ENCODE measurements around the gene RFT1.

RFT1 gene

DNA sequence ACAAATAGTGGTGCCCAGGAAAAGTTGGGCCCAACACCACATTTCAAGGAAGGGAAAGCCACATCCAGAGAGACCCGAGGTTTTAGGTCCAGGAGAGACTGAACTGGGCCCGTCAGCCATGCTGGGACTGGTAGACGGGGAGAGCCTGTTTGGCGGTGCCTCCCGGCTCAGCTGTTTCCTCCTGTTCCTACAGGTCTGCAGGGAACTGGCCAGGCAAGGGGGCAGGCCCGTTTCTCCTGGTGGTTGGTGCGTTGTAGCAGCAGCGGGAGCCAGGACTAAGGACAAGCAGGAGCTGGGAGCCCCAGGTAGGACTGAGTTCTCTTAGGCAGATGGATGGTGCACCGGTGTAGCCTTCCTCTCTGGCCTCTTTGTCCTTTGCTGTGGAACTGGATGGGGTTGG, 34.7 kb upstream of the RFT1 start:
- H4K20me1 ChIP-seq (ENCODE audit: insufficient read depth, low read length) = no peaks in the 10 kb centered on the region
- H3K4me3 ChIP-seq (ENCODE audit: low read depth, low read length, poor library complexity, severe bottlenecking) = no peak overlapping the region
- H3K4me2 ChIP-seq (ENCODE audit: low read length) = no peak overlapping the region
- H2AFZ ChIP-seq (ENCODE audit: low read length) = no peak overlapping the region
- H3K27ac ChIP-seq (ENCODE audit: low read depth, low read length, poor library complexity, severe bottlenecking) = no peak overlapping the region
- no peaks in the 10 kb centered on the region for H3K79me2 ChIP-seq (ENCODE audit: insufficient read depth, low read length)
- H3K4me1 ChIP-seq (ENCODE audit: insufficient read depth, low read length, severe bottlenecking) = peaks cover 32% of the 10 kb centered on the region
- TF ChIP-seq EZH2 (IDR thresholded peaks at IDR 0.05; ENCODE audit: borderline replicate concordance, low read length) = no peak
- TF ChIP-seq, protein P1, sequence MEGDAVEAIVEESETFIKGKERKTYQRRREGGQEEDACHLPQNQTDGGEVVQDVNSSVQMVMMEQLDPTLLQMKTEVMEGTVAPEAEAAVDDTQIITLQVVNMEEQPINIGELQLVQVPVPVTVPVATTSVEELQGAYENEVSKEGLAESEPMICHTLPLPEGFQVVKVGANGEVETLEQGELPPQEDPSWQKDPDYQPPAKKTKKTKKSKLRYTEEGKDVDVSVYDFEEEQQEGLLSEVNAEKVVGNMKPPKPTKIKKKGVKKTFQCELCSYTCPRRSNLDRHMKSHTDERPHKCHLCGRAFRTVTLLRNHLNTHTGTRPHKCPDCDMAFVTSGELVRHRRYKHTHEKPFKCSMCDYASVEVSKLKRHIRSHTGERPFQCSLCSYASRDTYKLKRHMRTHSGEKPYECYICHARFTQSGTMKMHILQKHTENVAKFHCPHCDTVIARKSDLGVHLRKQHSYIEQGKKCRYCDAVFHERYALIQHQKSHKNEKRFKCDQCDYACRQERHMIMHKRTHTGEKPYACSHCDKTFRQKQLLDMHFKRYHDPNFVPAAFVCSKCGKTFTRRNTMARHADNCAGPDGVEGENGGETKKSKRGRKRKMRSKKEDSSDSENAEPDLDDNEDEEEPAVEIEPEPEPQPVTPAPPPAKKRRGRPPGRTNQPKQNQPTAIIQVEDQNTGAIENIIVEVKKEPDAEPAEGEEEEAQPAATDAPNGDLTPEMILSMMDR (IDR thresholded peaks at IDR 0.05; ENCODE audit: low read length) = no peak
- no peak overlapping the region for H3K9ac ChIP-seq (ENCODE audit: low read length)
- H3K9me2 ChIP-seq (ENCODE audit: low read depth, low read length) = no peaks in the 10 kb centered on the region
- H3K36me3 ChIP-seq (ENCODE audit: insufficient read depth, low read length) = peaks cover 5% of the 10 kb centered on the region; the same call in 1 of the 2 replicates
- H3K27me3 ChIP-seq (ENCODE audit: insufficient read depth, low read length) = no peaks in the 10 kb centered on the region
- no peaks in the 10 kb centered on the region for H3K9me3 ChIP-seq (ENCODE audit: low read length)
- no peaks in the 10 kb centered on the region for H3F3A ChIP-seq (ENCODE audit: insufficient read depth, low read length)

DNA sequence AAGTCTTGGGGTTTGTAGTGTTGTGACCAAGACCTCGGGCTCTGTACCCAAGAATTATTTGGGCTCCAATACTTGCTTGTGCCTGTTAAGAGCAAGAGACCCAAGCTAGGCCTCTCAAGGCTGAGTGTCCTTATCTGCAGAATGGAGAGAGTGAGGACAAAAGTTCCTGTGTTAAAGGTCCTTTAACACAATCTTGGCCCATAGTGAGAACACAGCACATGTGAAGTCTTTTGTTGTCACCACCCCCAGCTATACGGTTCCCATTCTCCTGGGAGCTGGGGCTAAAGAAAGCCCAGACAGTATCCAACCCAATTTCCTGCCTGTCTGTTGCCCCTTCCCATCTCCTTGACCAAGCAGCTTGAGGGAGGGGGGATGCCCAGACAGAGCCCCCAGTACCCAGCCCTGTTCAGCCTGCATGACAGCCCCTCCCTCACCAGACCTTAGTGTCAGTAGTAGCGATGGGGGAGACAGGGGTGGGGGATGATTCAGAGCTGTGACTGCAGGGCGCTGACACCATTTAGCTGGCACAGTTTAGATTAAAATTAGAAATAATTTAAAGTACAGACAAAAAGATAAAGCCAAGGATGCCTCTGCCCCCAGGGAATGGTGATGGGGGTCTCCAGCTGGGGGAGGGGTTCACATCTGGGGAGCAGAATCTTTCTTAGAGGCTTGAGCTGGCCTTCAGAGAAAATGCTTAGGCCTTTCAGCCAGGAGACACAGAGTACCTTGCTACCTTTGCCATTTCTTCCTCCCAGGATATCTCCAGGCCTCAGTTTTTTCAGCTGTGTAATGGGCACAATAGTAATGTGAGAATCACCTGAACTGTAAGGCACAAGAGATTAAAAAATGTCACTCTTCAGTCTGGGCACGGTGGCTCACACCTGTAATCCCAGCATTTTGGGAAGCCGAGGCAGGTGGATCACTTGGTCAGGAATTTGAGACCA, 33.5 kb upstream of the RFT1 start:
- H3K9ac ChIP-seq (ENCODE audit: low read length) = no peak overlapping the region
- H3K4me2 ChIP-seq (ENCODE audit: low read length) = no peak overlapping the region
- H3K27me3 ChIP-seq (ENCODE audit: insufficient read depth, low read length) = no peaks in the 10 kb centered on the region
- peaks cover 5% of the 10 kb centered on the region; the same call in 1 of the 2 replicates for H3K36me3 ChIP-seq (ENCODE audit: insufficient read depth, low read length)
- no peak overlapping the region for H3K27ac ChIP-seq (ENCODE audit: low read depth, low read length, poor library complexity, severe bottlenecking)
- no peaks in the 10 kb centered on the region for H3K9me2 ChIP-seq (ENCODE audit: low read depth, low read length)
- H3F3A ChIP-seq (ENCODE audit: insufficient read depth, low read length) = no peaks in the 10 kb centered on the region
- no peaks in the 10 kb centered on the region for H3K9me3 ChIP-seq (ENCODE audit: low read length)
- TF ChIP-seq, protein P1 (IDR thresholded peaks at IDR 0.05; ENCODE audit: low read length) = no peak
- TF ChIP-seq EZH2 (IDR thresholded peaks at IDR 0.05; ENCODE audit: borderline replicate concordance, low read length) = no peak
- no peaks in the 10 kb centered on the region for H3K79me2 ChIP-seq (ENCODE audit: insufficient read depth, low read length)
- peaks cover 36% of the 10 kb centered on the region for H3K4me1 ChIP-seq (ENCODE audit: insufficient read depth, low read length, severe bottlenecking)
- H3K4me3 ChIP-seq (ENCODE audit: low read depth, low read length, poor library complexity, severe bottlenecking) = no peak overlapping the region
- H4K20me1 ChIP-seq (ENCODE audit: insufficient read depth, low read length) = no peaks in the 10 kb centered on the region
- no peak overlapping the region for H2AFZ ChIP-seq (ENCODE audit: low read length)

DNA sequence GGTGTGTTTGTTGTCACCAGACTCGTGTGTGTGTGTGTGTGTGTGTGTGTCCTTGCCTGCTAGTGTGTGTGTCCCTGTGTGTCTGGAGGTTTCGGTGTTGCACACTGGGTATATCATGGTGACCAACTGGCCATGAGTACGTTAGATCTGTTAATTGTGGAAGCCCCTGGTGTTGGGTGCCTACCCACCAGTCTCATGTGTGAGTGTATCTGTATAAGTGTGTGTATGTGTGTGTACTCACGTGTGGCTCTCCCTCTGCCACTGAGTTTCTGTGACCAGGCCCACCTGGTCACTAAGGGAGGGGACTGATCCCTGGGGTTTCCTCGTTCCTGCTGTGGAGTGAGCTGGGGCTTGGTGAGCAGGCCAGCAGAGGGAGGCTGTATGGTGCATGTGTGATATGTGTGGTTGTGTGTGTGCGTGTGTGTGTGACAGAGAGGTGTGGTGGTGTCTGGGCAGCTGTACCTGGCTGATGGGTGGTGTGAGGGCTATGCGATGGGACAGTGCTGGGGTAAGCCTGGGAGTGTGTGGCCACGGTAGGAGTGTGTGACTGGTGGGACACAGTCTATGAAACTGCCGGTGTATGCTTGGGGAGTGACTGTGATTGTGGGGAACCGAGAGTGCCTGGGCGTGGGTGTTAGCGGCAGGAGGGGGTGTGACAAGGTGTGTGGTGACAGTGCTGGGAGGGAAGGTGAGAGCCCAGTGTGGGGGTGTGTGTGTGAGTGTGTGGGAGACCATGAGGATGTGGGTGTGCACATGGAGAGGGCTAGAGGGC, 32.6 kb upstream of the RFT1 start:
- Histone ChIP-seq H3F3A (ENCODE audit: insufficient read depth, low read length) (no peaks in the 10 kb centered on the region), H3K4me1 (ENCODE audit: insufficient read depth, low read length, severe bottlenecking) (peaks cover 37% of the 10 kb centered on the region), H3K79me2 (ENCODE audit: insufficient read depth, low read length) (no peaks in the 10 kb centered on the region), H3K4me3 (ENCODE audit: low read depth, low read length, poor library complexity, severe bottlenecking) (peak overlapping the region; percentile 95), H2AFZ (ENCODE audit: low read length) (no peak overlapping the region), H4K20me1 (ENCODE audit: insufficient read depth, low read length) (no peaks in the 10 kb centered on the region), H3K9me2 (ENCODE audit: low read depth, low read length) (no peaks in the 10 kb centered on the region), H3K27ac (ENCODE audit: low read depth, low read length, poor library complexity, severe bottlenecking) (no peak overlapping the region), H3K4me2 (ENCODE audit: low read length) (peak overlapping the region; percentile 91), H3K9ac (ENCODE audit: low read length) (no peak overlapping the region), H3K27me3 (ENCODE audit: insufficient read depth, low read length) (no peaks in the 10 kb centered on the region), H3K36me3 (ENCODE audit: insufficient read depth, low read length) (peaks cover 5% of the 10 kb centered on the region; the same call in 1 of the 2 replicates), H3K9me3 (ENCODE audit: low read length) (no peaks in the 10 kb centered on the region)
- TF ChIP-seq, protein P1 (IDR thresholded peaks at IDR 0.05; ENCODE audit: low read length) = no peak
- TF ChIP-seq EZH2 (IDR thresholded peaks at IDR 0.05; ENCODE audit: borderline replicate concordance, low read length) = no peak

All from OCI-LY1 (cell line).